ENCODE results near the gene DGKB.

DGKB gene

GRCh38 chr7:14195079-14195478 is 707.5 kb downstream of the DGKB start:
- DNase-seq, result no peak

GRCh38 chr7:14191686-14192098 is 710.9 kb downstream of the DGKB start:
- no peak for DNase-seq

- no peak for DNase-seq
Measured at GRCh38 chr7:14184292-14184864, 718.2 kb downstream of the DGKB start.

- no peak for DNase-seq
Measured at GRCh38 chr7:14179781-14180180, 722.8 kb downstream of the DGKB start.

- DNase-seq, result no peak
Measured at GRCh38 chr7:14177876-14178275, 724.7 kb downstream of the DGKB start.

- no peak for DNase-seq
Measured at GRCh38 chr7:14170872-14171271, 731.7 kb downstream of the DGKB start.

GRCh38 chr7:14158111-14158510 is 744.4 kb downstream of the DGKB start:
- no peak for DNase-seq

- no peak for DNase-seq
Measured at GRCh38 chr7:14156436-14156835, 746.1 kb downstream of the DGKB start.

- no peak for DNase-seq
Measured at GRCh38 chr7:14148974-14149373, 753.6 kb downstream of the DGKB start.

- no peak for DNase-seq
Measured at GRCh38 chr7:14147532-14147931, 755.0 kb downstream of the DGKB start.

GRCh38 chr7:14144538-14144937 is 758.0 kb downstream of the DGKB start:
- DNase-seq, result no peak

- no peak for DNase-seq
Measured at GRCh38 chr7:14144109-14144508, 758.4 kb downstream of the DGKB start.

- DNase-seq, result no peak
Measured at GRCh38 chr7:14137676-14138075, 764.9 kb downstream of the DGKB start.

- no peak for DNase-seq
Measured at GRCh38 chr7:14133752-14134151, 768.8 kb downstream of the DGKB start.

- DNase-seq, result no peak
Measured at GRCh38 chr7:14125998-14126397, 776.6 kb downstream of the DGKB start.

GRCh38 chr7:14124716-14125115 is 777.8 kb downstream of the DGKB start:
- DNase-seq, result no peak

GRCh38 chr7:14123923-14124322 is 778.6 kb downstream of the DGKB start:
- no peak for DNase-seq

- no peak for DNase-seq
Measured at GRCh38 chr7:14115701-14116100, 786.9 kb downstream of the DGKB start.

- no peak for DNase-seq
Measured at GRCh38 chr7:14104861-14105260, 797.7 kb downstream of the DGKB start.

- DNase-seq, result no peak
Measured at GRCh38 chr7:14096159-14096558, 806.4 kb downstream of the DGKB start.

GRCh38 chr7:14095233-14095950 is 807.2 kb downstream of the DGKB start:
- DNase-seq, result no peak
